ENCODE results near the gene MRPS23.

Gene MRPS23

DNA sequence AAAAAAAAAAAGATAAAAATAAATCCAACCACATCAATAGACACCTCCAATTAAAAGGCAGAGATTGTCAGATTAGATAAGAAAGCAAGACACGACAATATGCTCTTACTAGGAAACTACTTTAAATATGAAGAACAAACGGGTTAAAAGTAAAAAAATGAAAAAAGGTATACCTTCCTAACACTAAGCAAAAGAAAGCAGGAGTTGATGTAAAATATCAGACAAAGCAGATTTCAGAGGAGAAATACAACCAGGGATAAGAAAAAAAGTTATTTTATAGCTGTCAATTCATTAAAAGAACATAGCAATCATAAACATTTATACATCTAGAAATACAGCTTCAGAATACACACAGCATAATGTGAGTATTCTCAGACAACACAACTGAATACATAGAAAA lies 55.0 kb downstream of the MRPS23 start:
- no peak for DNase-seq (ENCODE audit: low read depth)

- DNase-seq (ENCODE audit: low read depth): no peak
Observed at GRCh38 chr17:57788725-57789124, 61.1 kb downstream of the MRPS23 start.

GRCh38 chr17:57785022-57785421 lies 64.8 kb downstream of the MRPS23 start:
- no peak for DNase-seq (ENCODE audit: low read depth)
